Measurements from ENCODE around the gene STRN3. TPM values are rescaled to one million over a fixed set of nuclear protein-coding genes. Genes with fewer than 3 reads are reported as not detected.
"Not testable (repeated sequence)": the region's sequence is repeated elsewhere in the genome, so short reads cannot be mapped to it uniquely, and the experiment has no call there.

STRN3 gene
- total RNA-seq, 2 experiments from 2014 or later, result 16.0 to 18.1 TPM

- H3K27ac Mint-ChIP-seq, result no peak overlapping the region
Observed at GRCh38 chr14:30903285-30904124, 122.7 kb downstream of the STRN3 start.

GRCh38 chr14:30897121-30897520, 129.1 kb downstream of the STRN3 start:
- not testable (repeated sequence) for H3K27ac Mint-ChIP-seq, DNase-seq, H3K27me3 Mint-ChIP-seq, H3K9me3 Mint-ChIP-seq, H3K4me1 Mint-ChIP-seq, H3K4me3 Mint-ChIP-seq
- peaks cover 20% of the 10 kb centered on the region for H3K36me3 Mint-ChIP-seq

More at GRCh38 chr14:30903285-30904124, 122.7 kb downstream of the STRN3 start:
- no peaks in the 10 kb centered on the region for H3K9me3 Mint-ChIP-seq
- H3K27me3 Mint-ChIP-seq, result no peaks in the 10 kb centered on the region
- H3K36me3 Mint-ChIP-seq, result peaks cover 19% of the 10 kb centered on the region
- no peak overlapping the region for H3K4me3 Mint-ChIP-seq
- DNase-seq, result no peak
- H3K4me1 Mint-ChIP-seq, result peaks cover 6% of the 10 kb centered on the region

- DNase-seq, result no peak
- Mint-ChIP-seq H3K27me3 (no peaks in the 10 kb centered on the region), H3K27ac (no peak overlapping the region), H3K4me1 (peaks cover 6% of the 10 kb centered on the region), H3K36me3 (peaks cover 17% of the 10 kb centered on the region), H3K9me3 (no peaks in the 10 kb centered on the region), H3K4me3 (no peak overlapping the region)
Observed at GRCh38 chr14:30896435-30896834, 129.7 kb downstream of the STRN3 start.

- H3K4me3 Mint-ChIP-seq, result no peak overlapping the region
- H3K4me1 Mint-ChIP-seq, result peaks cover 6% of the 10 kb centered on the region
- no peaks in the 10 kb centered on the region for H3K27me3 Mint-ChIP-seq
- peaks cover 13% of the 10 kb centered on the region for H3K36me3 Mint-ChIP-seq
- H3K27ac Mint-ChIP-seq, result no peak overlapping the region
- no peak for DNase-seq
- H3K9me3 Mint-ChIP-seq, result no peaks in the 10 kb centered on the region
Observed at GRCh38 chr14:30894923-30895515, 131.2 kb downstream of the STRN3 start.

GRCh38 chr14:30893819-30894218, 132.4 kb downstream of the STRN3 start:
- Mint-ChIP-seq H3K36me3 (peaks cover 5% of the 10 kb centered on the region), H3K4me3 (no peak overlapping the region)

GRCh38 chr14:30889244-30889594, 137.0 kb downstream of the STRN3 start:
- DNase-seq, result no peak
- no peaks in the 10 kb centered on the region for H3K9me3 Mint-ChIP-seq
- H3K36me3 Mint-ChIP-seq, result peaks cover 1% of the 10 kb centered on the region
- H3K27ac Mint-ChIP-seq, result no peak overlapping the region
- no peak overlapping the region for H3K4me3 Mint-ChIP-seq
- H3K27me3 Mint-ChIP-seq, result no peaks in the 10 kb centered on the region
- H3K4me1 Mint-ChIP-seq, result peaks cover 12% of the 10 kb centered on the region

More at GRCh38 chr14:30893819-30894218, 132.4 kb downstream of the STRN3 start:
- no peak for DNase-seq
- Mint-ChIP-seq H3K9me3 (no peaks in the 10 kb centered on the region), H3K27ac (no peak overlapping the region), H3K4me1 (peaks cover 10% of the 10 kb centered on the region), H3K27me3 (no peaks in the 10 kb centered on the region)

GRCh38 chr14:30888480-30889243, 137.5 kb downstream of the STRN3 start:
- H3K36me3 Mint-ChIP-seq, result peaks cover 1% of the 10 kb centered on the region
- H3K27me3 Mint-ChIP-seq, result no peaks in the 10 kb centered on the region
- H3K4me3 Mint-ChIP-seq, result no peak overlapping the region
- H3K27ac Mint-ChIP-seq, result no peak overlapping the region
- no peaks in the 10 kb centered on the region for H3K9me3 Mint-ChIP-seq
- no peak for DNase-seq
- H3K4me1 Mint-ChIP-seq, result peaks cover 12% of the 10 kb centered on the region

- no peaks in the 10 kb centered on the region for H3K36me3 Mint-ChIP-seq
- H3K9me3 Mint-ChIP-seq, result no peaks in the 10 kb centered on the region
- no peak for DNase-seq
- H3K4me1 Mint-ChIP-seq, result peaks cover 14% of the 10 kb centered on the region
- no peak overlapping the region for H3K27ac Mint-ChIP-seq
- no peaks in the 10 kb centered on the region for H3K27me3 Mint-ChIP-seq
- H3K4me3 Mint-ChIP-seq, result no peak overlapping the region
Observed at GRCh38 chr14:30885840-30886740, 140.1 kb downstream of the STRN3 start.

GRCh38 chr14:30884901-30885300, 141.3 kb downstream of the STRN3 start:
- H3K4me1 Mint-ChIP-seq, result peaks cover 13% of the 10 kb centered on the region
- H3K36me3 Mint-ChIP-seq, result no peaks in the 10 kb centered on the region
- no peak for DNase-seq
- H3K9me3 Mint-ChIP-seq, result no peaks in the 10 kb centered on the region
- no peaks in the 10 kb centered on the region for H3K27me3 Mint-ChIP-seq
- H3K4me3 Mint-ChIP-seq, result no peak overlapping the region
- no peak overlapping the region for H3K27ac Mint-ChIP-seq

GRCh38 chr14:30883508-30884294, 142.5 kb downstream of the STRN3 start:
- Mint-ChIP-seq H3K4me3 (no peak overlapping the region), H3K27me3 (no peaks in the 10 kb centered on the region), H3K36me3 (no peaks in the 10 kb centered on the region), H3K27ac (no peak overlapping the region), H3K9me3 (no peaks in the 10 kb centered on the region), H3K4me1 (peaks cover 2% of the 10 kb centered on the region)
- DNase-seq, result no peak

GRCh38 chr14:30882431-30882830, 143.7 kb downstream of the STRN3 start:
- Mint-ChIP-seq H3K4me1 (peaks cover 2% of the 10 kb centered on the region), H3K27me3 (peaks cover 5% of the 10 kb centered on the region), H3K27ac (no peak overlapping the region), H3K9me3 (no peaks in the 10 kb centered on the region), H3K4me3 (no peak overlapping the region), H3K36me3 (no peaks in the 10 kb centered on the region)
- no peak for DNase-seq

- DNase-seq, result no peak
- no peak overlapping the region for H3K4me3 Mint-ChIP-seq
- H3K4me1 Mint-ChIP-seq, result peaks cover 13% of the 10 kb centered on the region
- H3K36me3 Mint-ChIP-seq, result peaks cover 2% of the 10 kb centered on the region
- no peak overlapping the region for H3K27ac Mint-ChIP-seq
- H3K27me3 Mint-ChIP-seq, result peaks cover 50% of the 10 kb centered on the region
- H3K9me3 Mint-ChIP-seq, result no peaks in the 10 kb centered on the region
Observed at GRCh38 chr14:30876692-30877091, 149.5 kb downstream of the STRN3 start.

GRCh38 chr14:30875788-30876053, 150.5 kb downstream of the STRN3 start:
- peaks cover 2% of the 10 kb centered on the region for H3K36me3 Mint-ChIP-seq
- peak overlapping the region; percentile 78 for H3K4me3 Mint-ChIP-seq
- DNase-seq, result no peak
- no peak overlapping the region for H3K27ac Mint-ChIP-seq
- H3K27me3 Mint-ChIP-seq, result peaks cover 58% of the 10 kb centered on the region
- H3K9me3 Mint-ChIP-seq, result no peaks in the 10 kb centered on the region
- H3K4me1 Mint-ChIP-seq, result peaks cover 13% of the 10 kb centered on the region
